Natural killer cell treated with Interleukin-12 subunit alpha and Interleukin-12 subunit beta and Interleukin-15 and Interleukin-18, amount 100 ng/mL, for 72 hours (primary cell): ENCODE measurements around the gene MOB2. TPM values are rescaled to one million over a fixed set of nuclear protein-coding genes. Genes with fewer than 3 reads are reported as not detected.
"Not testable (repeated sequence)": the region's sequence is repeated elsewhere in the genome, so short reads cannot be mapped to it uniquely, and the experiment has no call there.

ENCODE experiments used
- ATAC-seq, 2 donors: fragments of 150-1000 bp; cut with Tn5 transposase in 1 of 2; sonication (Bioruptor Pico), chemical (Tn5 transposase) in 1 of 2; 2 replicates each; pipeline ENCODE4 v1.10.0; 2021
- DNase-seq: peaks from one replicate; pipeline ENCODE4 v3.0.0; 2022; ENCODE audit warnings: low spot score
- H3K27ac Mint-ChIP-seq, 2 donors: 1 replicate in 1 of 2; 2 replicates in 1 of 2; pipeline ENCODE4 v1.8.0; 2022; ENCODE audit warnings: mixed read lengths in 2 of 2, mild to moderate bottlenecking in 1 of 2, moderate library complexity in 1 of 2
- H3K27me3 Mint-ChIP-seq, 2 donors: 1 replicate in 1 of 2; 2 replicates in 1 of 2; pipeline ENCODE4 v1.8.0; 2022; ENCODE audit warnings: mixed read lengths in 2 of 2
- H3K36me3 Mint-ChIP-seq: one replicate; pipeline ENCODE4 v1.8.0; 2022; ENCODE audit warnings: mixed read lengths
- H3K4me1 Mint-ChIP-seq, 2 donors: 1 replicate in 1 of 2; 2 replicates in 1 of 2; pipeline ENCODE4 v1.8.0; 2022; ENCODE audit warnings: low read depth in 2 of 2, mixed read lengths in 2 of 2, mild to moderate bottlenecking in 1 of 2
- H3K4me3 Mint-ChIP-seq: one replicate; pipeline ENCODE4 v1.8.0; 2022; ENCODE audit warnings: mixed read lengths
- H3K9me3 Mint-ChIP-seq: 2 replicates; pipeline ENCODE4 v1.8.0; 2022; ENCODE audit warnings: mixed read lengths
- total RNA-seq, 2 donors: library from RNA; stranded (reverse); gene quantifications; one replicate each; pipeline ENCODE4 v1.2.3, GENCODE V29; 2022

MOB2 gene
- total RNA-seq, 2 donors from 2014 or later: 40.0 to 42.7 TPM

GRCh38 chr11:1425439-1425838, 61.1 kb downstream of the MOB2 start:
- Mint-ChIP-seq H3K4me3 (no peak overlapping the region), H3K27ac (no peak overlapping the region), H3K27me3 (no peaks in the 10 kb centered on the region), H3K36me3 (no peaks in the 10 kb centered on the region), H3K9me3 (no peaks in the 10 kb centered on the region), H3K4me1 (no peaks in the 10 kb centered on the region)
- DNase-seq (no peak), ATAC-seq (no peak)

- ATAC-seq (no peak), DNase-seq (no peak)
- Mint-ChIP-seq H3K27me3 (no peaks in the 10 kb centered on the region), H3K27ac (no peak overlapping the region), H3K4me1 (no peaks in the 10 kb centered on the region), H3K9me3 (no peaks in the 10 kb centered on the region), H3K36me3 (no peaks in the 10 kb centered on the region), H3K4me3 (no peak overlapping the region)
Measured at GRCh38 chr11:1425006-1425405, 61.6 kb downstream of the MOB2 start.

- not testable (repeated sequence) for H3K4me3 Mint-ChIP-seq, H3K27ac Mint-ChIP-seq, H3K36me3 Mint-ChIP-seq, H3K9me3 Mint-ChIP-seq, ATAC-seq, DNase-seq, H3K4me1 Mint-ChIP-seq, H3K27me3 Mint-ChIP-seq
Measured at GRCh38 chr11:1423406-1423805, 63.2 kb downstream of the MOB2 start.

GRCh38 chr11:1422981-1423380, 63.6 kb downstream of the MOB2 start:
- ATAC-seq: no peak
- H3K4me3 Mint-ChIP-seq: no peak overlapping the region
- no peaks in the 10 kb centered on the region for H3K27me3 Mint-ChIP-seq
- no peaks in the 10 kb centered on the region for H3K4me1 Mint-ChIP-seq
- no peaks in the 10 kb centered on the region for H3K9me3 Mint-ChIP-seq
- peaks cover 9% of the 10 kb centered on the region for H3K36me3 Mint-ChIP-seq
- H3K27ac Mint-ChIP-seq: no peak overlapping the region
- DNase-seq: no peak

- DNase-seq: no peak
- Mint-ChIP-seq H3K4me1 (no peaks in the 10 kb centered on the region), H3K27me3 (no peaks in the 10 kb centered on the region), H3K27ac (no peak overlapping the region), H3K9me3 (no peaks in the 10 kb centered on the region), H3K36me3 (peaks cover 9% of the 10 kb centered on the region), H3K4me3 (no peak overlapping the region)
- no peak for ATAC-seq
Measured at GRCh38 chr11:1422481-1422880, 64.1 kb downstream of the MOB2 start.

- H3K36me3 Mint-ChIP-seq: peaks cover 14% of the 10 kb centered on the region
- H3K9me3 Mint-ChIP-seq: no peaks in the 10 kb centered on the region
- no peak overlapping the region for H3K4me3 Mint-ChIP-seq
- no peak overlapping the region for H3K27ac Mint-ChIP-seq
- H3K4me1 Mint-ChIP-seq: no peaks in the 10 kb centered on the region
- DNase-seq: no peak
- no peak for ATAC-seq
- no peaks in the 10 kb centered on the region for H3K27me3 Mint-ChIP-seq
Measured at GRCh38 chr11:1421291-1421690, 65.3 kb downstream of the MOB2 start.

GRCh38 chr11:1419811-1420210, 66.8 kb downstream of the MOB2 start:
- no peaks in the 10 kb centered on the region for H3K9me3 Mint-ChIP-seq
- DNase-seq (no peak), ATAC-seq (no peak)
- H3K4me3 Mint-ChIP-seq: no peak overlapping the region
- no peaks in the 10 kb centered on the region for H3K27me3 Mint-ChIP-seq
- H3K27ac Mint-ChIP-seq: no peak overlapping the region
- peaks cover 14% of the 10 kb centered on the region for H3K36me3 Mint-ChIP-seq
- H3K4me1 Mint-ChIP-seq: no peaks in the 10 kb centered on the region

Other genes starting within 250 kb of the MOB2 start
- 10 to 100 TPM; 53.2 to 56.4 TPM for gene TOLLIP, start 177.1 kb downstream of the MOB2 start, total RNA-seq
- under 1 TPM; 0.17 to 0.33 TPM for gene BRSK2, start 96.8 kb downstream of the MOB2 start, total RNA-seq
- 1 to 10 TPM; 4.2 to 5.4 TPM for gene DUSP8, start 85.5 kb upstream of the MOB2 start, total RNA-seq
- not detected for gene KRTAP5-1, start 98.5 kb upstream of the MOB2 start, total RNA-seq
- not detected for gene KRTAP5-2, start 111.5 kb upstream of the MOB2 start, total RNA-seq
- gene KRTAP5-3, start 121.7 kb upstream of the MOB2 start, total RNA-seq: not detected
- not detected for gene KRTAP5-4, start 135.4 kb upstream of the MOB2 start, total RNA-seq
- gene KRTAP5-5, start 143.0 kb upstream of the MOB2 start, total RNA-seq: not detected
- gene KRTAP5-6, start 210.4 kb upstream of the MOB2 start, total RNA-seq: not detected